T follicular helper cell (primary cell): ENCODE results near the gene TSPAN10.

Source experiments
- DNase-seq: peaks from one replicate; pipeline ENCODE4 v3.0.0-alpha.2; 2020; ENCODE audit warnings: low read depth

Gene TSPAN10

DNA sequence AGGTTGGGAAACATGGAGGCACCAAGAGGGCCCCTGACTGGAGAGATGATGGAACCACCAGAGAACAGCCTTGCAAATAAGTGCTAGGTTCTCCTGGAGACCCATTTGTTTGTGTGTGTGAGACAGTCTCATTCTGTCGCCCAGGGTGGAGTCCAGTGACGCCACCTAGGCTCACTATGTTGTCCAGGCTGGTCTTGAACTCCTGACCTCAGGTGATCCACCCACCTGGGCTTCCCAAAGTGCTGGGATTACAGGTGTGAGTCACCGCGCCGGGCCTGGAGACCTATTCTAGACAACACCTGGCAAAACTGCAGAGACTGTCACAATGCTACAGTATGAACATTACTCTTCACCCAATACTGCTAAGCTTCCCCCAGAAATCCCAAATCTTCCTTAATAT lies 1.6 kb upstream of the TSPAN10 start:
- DNase-seq: no peak

DNA sequence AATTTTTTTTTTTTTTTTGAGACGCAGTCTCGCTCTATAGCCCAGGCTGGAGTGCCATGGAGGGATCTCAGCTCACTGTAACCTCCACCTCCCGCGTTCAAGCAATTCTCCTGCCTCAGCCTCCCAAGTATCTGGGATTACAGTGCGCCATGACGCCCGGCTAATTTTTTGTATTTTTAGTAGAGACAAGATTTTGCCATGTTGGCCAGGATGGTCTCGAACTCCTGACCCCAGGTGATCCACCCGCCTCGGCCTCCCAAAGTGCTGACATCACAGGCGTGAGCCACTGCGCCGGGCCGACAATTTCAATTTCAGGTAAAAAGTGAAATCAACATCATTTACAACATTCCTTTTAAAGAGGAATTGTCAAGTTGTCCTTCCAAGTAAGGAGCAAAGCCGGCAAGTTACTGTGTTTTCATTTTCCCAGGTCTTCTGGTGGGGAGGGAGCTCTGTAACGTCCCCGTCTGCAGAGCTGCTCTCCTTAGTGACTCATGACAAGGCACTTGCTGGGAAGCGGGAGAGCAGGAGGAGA lies 957 bp upstream of the TSPAN10 start:
- no peak for DNase-seq

DNA sequence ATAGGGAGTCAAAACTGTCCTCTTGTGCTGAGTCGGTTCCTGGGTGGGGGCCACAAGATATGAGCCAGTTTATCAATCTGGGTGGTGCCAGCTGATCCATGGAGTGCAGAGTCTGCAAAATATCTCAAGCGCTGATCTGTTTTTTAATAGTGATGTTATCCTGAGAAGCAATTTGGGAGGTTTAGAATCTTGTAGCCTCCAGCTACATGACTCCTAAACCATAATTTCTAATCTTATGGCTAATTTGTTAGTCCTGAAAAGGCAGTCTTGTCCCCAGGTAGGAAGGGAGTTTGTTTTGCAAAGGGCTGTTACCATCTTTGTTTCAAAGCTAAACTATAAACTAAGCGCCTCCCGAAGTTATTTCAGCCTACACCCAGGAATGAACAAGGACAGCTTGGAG lies 1.7 kb downstream of the TSPAN10 start:
- DNase-seq: no peak

DNA sequence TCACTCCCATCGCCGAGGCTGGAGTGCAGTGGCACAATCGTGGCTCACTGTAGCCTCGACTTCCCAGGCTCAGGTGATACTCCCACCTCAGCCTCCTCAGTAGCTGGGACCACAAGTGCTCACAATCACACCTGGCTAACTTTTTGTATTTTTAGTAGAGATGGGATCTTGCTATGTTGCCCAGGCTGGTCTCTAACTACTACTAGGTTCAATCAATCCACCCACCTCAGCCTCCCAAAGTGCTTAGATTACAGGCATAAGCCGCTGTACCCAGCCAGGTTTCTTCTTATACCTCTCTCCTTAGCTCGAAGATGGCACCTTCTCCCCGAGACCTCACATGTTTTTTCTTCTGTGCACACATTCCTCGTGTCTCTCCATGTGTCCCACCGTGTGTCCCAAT lies 3.0 kb downstream of the TSPAN10 start:
- DNase-seq: no peak

DNA sequence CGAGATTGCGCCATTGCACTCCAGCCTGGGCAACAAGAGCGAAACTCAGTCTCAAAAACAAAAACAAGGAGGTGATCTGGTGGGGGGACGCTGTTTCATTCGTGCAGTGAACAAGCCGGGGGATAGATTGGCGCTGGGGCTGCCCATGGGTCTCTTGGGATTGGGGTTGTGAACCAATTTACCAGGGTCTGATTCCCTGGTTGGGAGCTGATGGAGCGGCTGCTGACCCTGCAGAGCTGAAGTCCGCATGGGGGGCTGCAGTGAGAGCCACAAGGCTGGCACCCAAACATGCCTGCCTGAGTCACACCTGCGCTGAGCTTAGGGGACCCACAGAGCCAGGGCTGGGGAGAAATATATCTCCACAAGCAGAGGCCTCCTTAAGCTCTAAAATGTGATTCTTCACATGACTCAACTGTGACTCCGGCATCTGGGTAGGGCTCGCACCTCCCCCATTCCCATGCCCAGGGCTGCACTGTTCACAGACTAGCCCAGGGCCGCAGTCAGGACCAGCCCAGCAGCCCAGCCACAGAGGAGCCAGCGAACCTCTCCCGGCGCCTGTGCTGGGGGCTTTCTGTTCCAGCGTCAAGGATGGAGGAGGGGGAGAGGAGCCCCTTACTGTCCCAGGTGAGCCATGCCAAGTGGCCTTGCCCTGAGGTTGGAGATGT lies 5.0 kb downstream of the TSPAN10 start:
- DNase-seq: no peak

DNA sequence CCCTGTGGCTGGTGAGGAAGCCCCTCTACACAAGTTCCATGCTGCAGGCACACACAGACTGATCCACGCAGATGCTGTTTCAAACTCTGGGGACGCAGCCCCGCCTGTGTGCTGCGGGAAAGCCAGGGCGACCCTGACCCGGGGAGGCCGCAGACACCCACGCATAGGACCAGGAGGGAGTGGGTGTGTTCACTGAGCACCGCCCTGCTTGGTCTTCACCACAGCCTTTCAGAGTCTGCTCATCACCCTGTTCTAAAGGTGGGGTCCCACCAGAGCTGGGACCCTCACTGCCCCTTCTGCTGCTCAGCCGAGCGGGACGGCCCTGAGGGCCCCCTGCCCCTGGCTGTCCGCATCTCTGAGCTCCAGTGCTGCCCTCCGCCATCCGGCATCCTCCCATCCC lies 7.5 kb downstream of the TSPAN10 start:
- DNase-seq: no peak

DNA sequence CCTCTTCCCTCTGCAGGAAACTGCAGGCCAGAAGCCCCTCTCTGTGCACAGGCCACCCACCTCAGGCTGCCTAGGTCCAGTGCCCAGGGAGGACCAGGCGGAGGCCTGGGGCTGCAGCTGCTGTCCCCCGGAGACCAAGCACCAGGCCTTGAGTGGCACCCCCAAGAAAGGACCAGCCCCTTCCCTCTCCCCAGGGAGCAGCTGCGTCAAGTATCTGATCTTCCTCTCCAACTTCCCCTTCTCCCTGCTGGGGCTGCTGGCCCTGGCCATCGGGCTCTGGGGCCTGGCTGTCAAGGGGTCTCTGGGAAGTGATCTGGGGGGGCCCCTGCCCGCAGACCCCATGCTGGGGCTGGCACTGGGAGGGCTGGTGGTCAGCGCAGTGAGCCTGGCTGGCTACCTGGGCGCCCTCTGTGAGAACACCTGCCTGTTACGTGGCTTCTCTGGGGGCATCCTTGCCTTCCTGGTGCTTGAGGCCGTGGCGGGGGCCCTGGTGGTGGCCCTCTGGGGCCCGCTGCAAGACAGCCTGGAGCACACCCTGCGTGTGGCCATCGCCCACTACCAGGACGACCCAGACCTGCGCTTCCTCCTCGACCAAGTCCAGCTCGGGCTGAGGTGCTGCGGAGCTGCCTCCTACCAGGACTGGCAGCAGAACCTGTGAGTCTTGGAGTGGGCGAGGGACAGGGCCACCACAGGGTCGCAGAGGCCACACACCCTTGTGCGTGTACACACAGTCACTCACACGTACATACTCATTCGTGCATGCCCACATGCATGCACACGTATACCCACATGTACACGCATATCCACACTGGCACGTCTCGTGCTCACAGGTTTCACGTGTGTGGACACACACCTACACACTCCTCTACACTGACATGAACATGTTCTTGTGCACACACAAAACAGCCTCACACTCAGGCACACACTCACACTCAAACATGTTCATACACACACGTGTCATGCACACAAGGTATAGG lies 8.3 kb downstream of the TSPAN10 start:
- DNase-seq: no peak

DNA sequence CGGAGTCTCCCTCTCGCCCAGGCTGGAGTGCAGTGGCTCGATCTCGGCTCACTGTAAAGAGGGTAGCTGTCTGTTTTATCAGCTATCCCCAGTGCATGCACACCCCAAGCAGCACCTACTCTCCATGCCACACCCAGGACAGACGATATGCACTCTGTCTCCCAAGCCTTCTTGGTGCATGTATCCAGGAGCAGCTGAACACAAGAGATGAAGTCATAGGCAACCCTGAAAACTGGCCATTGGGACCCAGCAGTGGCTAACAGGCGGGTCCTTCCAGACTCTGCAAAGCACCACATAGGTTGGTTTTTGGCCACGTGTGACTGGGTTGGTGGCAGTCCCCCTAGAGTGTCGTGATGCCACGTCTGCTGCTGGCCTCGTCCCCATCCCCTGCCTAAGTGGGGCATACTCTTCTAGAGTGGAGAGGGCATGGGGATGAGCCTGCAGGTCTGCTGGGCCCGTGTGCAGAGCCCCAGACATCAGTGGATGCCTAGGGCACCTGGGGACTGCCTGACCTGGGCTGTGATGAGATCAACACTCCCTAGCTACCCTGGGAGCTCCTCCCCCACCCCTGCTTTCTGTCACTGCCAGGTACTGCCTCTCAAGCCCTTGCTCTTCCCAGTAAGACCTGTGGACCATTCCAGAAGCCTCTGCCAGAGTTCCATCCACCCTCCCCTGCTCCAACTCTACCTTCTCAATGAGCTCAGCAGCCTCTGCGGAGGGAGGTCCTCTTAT lies 10.0 kb downstream of the TSPAN10 start:
- no peak for DNase-seq

DNA sequence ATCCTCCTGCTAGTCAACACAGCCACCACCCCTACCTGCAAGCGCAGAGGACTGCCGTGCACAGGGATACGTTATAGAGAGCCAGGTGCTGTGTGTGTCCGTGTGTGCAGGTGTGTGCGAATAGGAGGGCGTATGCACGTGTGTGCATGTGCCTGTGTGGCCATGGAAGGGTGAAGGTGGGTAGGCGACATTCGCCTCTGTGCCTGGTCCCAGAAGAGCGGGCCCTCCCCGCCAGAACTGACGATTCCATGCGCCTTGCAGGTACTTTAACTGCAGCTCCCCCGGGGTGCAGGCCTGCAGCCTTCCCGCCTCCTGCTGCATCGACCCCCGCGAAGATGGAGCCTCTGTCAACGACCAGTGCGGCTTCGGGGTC lies 10.6 kb downstream of the TSPAN10 start:
- DNase-seq: no peak

DNA sequence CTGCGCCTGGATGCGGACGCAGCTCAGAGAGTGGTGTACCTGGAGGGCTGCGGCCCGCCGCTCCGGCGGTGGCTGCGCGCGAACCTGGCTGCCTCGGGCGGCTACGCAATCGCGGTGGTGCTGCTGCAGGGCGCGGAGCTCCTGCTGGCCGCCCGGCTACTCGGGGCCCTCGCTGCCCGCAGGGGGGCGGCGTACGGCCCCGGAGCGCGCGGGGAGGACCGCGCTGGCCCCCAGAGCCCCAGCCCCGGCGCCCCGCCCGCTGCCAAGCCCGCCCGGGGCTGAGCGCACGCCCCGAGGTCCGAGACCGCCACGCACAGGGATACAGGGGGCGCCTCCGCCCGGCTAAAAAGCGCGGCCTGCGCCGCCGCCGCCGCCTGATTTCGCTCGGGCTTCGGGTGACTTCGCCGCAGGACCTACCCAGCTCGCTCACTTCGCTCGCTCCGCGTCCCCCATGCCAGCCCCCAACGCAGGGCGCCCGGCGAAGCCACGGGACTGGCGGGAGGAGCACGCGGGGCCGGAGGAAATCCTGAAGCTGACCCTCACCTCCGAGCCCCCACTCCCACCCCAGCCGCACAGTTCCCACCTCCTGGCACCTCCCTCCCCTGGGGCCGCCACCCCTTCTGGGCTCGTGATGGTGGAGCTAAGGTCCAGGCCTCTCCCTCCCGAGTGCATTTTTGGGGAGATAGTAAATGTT lies 11.2 kb downstream of the TSPAN10 start:
- no peak for DNase-seq

DNA sequence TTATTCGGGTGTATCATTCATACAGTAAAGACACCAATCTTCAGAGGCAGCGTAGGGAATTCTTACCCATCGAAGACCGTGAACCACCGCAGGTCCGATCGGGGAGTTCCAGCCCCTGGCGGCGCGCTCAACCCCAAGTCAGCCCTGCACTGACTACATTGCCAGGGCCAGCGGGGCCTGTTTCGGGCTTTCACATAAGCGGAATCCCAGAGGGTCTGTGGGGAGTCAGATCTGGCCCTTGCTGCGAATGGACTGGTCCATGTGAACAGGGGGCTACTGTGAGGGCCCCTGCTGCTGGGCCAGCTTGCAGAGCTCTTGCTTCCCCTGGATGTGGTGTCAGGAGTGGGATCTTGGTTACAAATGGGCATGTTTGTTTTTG lies 11.7 kb downstream of the TSPAN10 start:
- no peak for DNase-seq

DNA sequence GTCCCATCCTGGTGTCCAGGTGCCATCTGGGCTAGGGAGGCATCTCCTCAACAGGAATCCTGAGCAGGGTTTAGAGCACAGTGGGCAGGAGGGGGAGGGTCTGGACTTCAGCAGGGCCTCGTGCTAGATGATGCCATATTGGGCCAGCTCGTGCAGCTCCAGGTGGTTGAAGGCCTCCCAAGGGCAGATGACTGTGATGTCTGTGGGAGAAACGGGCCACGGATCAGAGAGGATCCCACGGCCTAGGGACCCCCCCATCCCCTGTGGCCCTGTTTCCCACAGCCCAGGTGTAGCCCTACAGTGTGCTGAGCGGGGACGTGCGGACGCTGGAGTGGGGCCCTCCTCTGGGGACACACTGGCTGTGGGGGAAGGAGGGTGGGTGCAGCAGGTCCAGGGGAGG lies 14.0 kb downstream of the TSPAN10 start:
- DNase-seq: no peak

DNA sequence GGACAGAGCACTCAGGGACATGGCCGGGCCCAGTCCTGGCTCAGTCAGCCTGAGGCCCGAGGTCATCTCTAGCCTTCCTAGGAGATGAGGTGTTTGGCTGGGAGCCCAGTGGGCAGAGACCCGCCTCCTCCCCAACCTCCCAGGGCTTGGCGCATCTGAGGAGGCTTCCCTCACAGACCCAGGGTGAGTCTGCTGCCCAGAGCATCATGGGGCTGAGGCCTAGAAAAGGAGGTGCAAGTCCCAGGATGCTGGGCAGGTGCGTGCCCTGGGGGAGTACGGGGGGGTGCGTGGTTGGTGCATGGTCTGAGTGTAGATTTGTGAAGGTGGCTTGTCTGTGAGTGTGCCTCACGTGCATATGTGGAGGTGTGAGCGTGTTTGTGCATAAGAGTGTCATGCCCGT lies 14.7 kb downstream of the TSPAN10 start:
- no peak for DNase-seq

DNA sequence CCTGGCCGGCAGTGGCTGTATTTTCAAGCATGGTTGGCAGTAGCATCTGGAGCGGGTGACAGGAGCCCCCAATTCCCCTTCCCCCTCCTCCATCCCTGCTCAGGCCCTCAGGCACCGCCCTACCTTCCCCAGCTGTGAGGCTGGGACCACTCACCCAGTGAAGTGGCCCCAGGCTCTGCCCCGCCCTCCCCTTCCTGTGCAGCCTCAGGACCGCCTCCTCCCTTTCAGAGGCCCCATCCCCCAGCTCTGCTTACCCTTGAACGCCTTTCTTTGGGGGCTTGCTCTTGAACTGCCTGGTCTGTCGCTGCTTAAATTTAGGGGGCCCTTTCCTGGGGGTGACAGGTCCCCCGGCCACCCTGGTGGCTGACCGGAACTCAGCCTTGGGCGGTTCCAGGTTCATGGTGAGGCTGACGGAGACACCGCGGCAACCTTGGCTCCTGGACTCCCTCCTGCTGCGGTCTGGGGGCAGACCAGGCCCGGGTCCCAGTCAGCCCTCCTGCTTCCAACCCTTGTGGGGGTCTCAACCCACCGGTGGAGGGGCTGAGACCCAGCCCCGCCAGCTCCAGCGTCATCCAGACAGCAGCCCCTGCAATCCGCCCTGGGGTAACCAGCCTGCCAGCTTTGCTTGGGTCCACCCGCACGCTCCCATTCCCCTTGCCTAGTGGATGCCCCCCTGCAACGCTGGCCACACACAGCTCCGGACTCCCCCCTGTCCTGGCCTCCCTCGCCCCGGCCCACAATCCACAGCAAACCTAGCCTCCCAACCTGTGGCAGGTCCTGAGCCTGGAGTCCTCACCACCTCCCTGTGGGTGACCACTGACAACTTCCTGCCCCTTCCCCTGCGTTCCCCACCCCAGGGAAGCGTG lies 16.1 kb downstream of the TSPAN10 start:
- no peak for DNase-seq

DNA sequence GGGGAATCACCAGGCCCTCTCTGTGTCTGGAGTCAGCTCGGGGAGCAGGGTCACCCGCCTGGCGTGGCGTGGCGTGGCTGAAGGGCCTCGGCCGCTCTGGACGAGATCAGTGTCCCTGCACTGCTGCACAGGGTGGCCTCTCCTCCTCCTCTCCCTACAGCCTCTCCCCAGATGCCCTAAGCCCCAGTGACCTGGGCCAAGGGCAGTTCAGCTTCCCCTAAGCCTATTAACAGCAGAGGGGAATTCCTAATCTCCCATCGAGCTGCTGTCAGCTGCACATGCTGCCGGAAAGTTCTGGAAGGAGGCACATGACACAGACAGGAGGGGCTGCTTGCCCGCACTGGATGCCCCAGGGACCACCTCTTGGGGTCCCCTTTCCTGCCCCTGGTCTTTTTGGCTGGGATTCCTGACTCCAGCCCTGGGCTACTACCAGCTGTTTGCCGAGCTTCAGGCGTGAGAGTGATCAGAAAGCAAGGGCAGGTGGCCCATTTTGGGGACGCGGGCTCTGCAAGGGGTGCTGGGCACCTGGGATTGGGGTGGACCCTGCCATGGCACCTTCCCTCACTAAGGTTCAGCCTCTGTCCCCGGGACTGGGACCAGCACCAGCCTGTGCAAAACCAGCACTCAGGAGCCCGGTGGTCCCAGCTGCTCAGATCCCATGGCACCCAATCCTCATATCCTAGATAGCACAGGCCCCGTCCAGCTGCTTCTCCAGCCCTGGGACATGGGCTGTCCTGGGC lies 18.6 kb downstream of the TSPAN10 start:
- no peak for DNase-seq

DNA sequence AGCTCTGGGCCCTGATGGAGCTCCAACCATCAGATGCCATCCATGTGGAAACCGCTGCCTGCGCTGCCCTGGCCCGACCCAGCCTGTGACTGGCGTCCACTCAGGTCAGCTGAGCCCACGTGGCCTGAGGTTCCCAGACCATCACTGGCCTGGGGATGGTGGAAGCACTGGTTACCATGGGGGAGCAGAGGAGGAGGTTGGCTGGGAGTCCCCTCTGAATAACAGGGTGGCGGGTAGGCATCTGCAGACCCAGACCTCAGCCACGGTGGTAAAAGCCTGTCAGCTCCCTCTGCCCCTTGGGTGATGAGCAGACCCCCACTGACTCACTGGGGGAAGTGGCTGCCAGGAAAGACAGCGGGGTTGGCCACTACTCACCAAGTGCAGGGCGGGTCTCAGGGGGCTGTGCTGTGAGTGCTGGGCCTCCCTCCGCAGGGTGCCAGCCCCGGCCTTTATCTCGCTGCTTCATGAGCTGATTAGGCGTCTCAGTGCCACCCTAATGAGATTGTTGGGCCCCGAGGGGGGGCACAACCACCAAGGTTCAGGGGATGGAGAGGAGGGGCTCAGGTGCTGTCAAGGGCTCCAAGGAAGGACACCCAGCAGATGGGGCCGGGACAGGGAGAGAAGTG lies 19.2 kb downstream of the TSPAN10 start, which contains the start of gene PDE6G:
TSS of gene PDE6G (minus strand) at position 425 of the 626 bp plus-strand sequence. CDS start 3,237 bp downstream, outside the sequence.
- no peak for DNase-seq

DNA sequence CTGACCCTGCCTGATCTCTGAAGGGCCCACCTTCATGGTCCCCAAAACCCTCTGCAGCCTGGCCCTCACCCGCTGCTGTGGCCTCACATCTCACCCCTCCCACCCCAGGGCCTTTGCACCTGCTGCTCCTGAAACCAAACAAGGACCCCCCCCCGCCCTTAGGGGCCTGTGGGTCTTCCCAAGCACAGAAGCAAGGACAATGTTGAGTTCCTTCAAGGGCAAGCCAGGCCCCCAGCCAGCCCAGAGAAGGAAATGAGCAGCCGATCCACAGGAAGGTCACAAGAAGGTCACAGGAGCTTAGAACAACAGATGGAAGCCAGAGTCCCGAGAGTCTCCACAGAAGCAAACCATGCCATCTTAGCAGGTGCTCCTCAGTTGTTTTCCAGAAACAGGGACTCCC lies 19.8 kb downstream of the TSPAN10 start:
- DNase-seq: no peak

DNA sequence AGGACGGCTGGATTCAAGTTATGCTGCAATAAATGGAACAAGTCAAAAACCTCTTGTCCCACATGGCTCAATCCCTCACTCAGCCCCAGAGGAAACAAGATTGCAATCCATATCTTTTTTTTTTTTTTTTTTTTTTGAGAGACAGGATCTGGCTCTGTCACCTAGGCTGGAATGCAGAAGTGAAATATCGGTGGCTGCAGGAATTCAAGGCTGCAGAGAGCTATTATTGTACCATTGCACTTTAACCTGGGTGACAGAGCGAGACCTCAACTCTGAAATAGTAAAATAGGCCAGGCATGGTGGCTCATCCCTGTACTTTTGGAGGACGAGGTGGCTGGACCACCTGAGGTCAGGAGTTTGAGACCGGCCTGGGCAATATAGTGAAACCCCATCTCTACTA lies 22.0 kb downstream of the TSPAN10 start:
- DNase-seq: no peak

DNA sequence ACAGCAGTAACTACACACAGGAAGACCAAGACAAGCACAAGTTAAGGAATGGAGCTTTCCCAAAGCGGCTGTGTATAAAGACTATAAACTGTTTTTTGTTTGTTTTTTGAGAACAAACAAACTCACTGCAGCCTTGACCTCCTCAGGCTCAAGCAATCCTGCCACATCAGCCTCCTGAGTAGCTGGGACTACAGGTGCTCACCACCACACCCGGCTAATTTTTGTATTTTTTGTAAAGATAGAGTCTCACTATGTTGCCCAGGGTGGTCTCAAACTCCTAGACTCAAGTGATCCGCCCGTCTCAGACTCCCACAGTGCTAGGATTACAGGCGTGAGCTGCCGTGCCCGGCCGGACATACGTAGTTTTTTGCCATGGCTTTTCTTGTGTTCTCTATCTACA lies 23.4 kb downstream of the TSPAN10 start:
- no peak for DNase-seq

DNA sequence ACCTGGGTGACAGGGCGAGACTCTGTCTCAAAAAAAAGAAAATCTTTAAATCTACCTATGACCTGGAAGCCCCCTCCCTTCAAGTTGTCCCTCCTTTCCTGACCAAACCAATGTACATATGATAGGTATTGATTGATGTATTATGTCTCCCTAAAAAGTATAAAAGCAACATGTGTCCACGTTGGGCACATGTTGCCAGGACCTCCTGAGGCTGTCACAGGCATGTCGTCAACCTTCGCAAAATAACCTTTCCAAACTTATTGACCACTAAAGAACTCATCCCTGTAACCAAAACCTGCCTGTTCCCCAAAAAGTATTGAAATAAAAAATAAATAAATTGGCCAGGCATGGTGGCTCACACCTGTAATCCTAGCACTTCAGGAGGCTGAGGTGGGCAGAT lies 25.0 kb downstream of the TSPAN10 start:
- no peak for DNase-seq
